Small intestine (tissue), 7 donors: ENCODE results near the gene CHRNE. TPM values are rescaled to one million over a fixed set of nuclear protein-coding genes. Genes with fewer than 3 reads are reported as not detected.

Source experiments
- DNase-seq, 2 donors: peaks; one replicate each; pipeline versions ENCODE4 v3.0.0 to v3.0.0-alpha.2; 2013
- FAIRE-seq: peaks from 2 replicates; lab custom pipeline; 2012; peaks lifted over from hg19 to GRCh38; lab: Jason Lieb, UNC
- H3K27ac ChIP-seq, 3 donors: one replicate each; pipeline ENCODE4 v1.5.1; 2013; ENCODE audit warnings: low read length in 2 of 3, mild to moderate bottlenecking in 2 of 3, control low read depth in 1 of 3, inconsistent platforms in 1 of 3, low read depth in 1 of 3, moderate library complexity in 1 of 3
- H3K27me3 ChIP-seq, 3 donors: one replicate each; pipeline ENCODE4 v1.6.1; 2013; ENCODE audit warnings: low read length in 3 of 3, inconsistent platforms in 1 of 3; ENCODE audit not compliant: control insufficient read depth in 3 of 3, insufficient read depth in 3 of 3
- H3K36me3 ChIP-seq, 3 donors: one replicate each; pipeline ENCODE4 v1.6.1; 2013; ENCODE audit warnings: low read length in 3 of 3, inconsistent platforms in 1 of 3, low read depth in 1 of 3, mild to moderate bottlenecking in 1 of 3, moderate library complexity in 1 of 3; ENCODE audit not compliant: control insufficient read depth in 3 of 3, insufficient read depth in 2 of 3
- H3K4me1 ChIP-seq, 3 donors: one replicate each; pipeline ENCODE4 v1.6.1; 2013; ENCODE audit warnings: low read length in 2 of 3, inconsistent platforms in 1 of 3, low read depth in 1 of 3, mild to moderate bottlenecking in 1 of 3, moderate library complexity in 1 of 3; ENCODE audit not compliant: control insufficient read depth in 3 of 3, insufficient read depth in 2 of 3
- H3K4me3 ChIP-seq, 3 donors: one replicate each; pipeline ENCODE4 v1.5.1; 2013; ENCODE audit warnings: low read length in 3 of 3, control low read depth in 1 of 3, inconsistent platforms in 1 of 3, low read depth in 1 of 3, mild to moderate bottlenecking in 1 of 3, moderate library complexity in 1 of 3
- H3K9me3 ChIP-seq, 2 donors: one replicate each; pipeline ENCODE4 v1.6.1; 2013; ENCODE audit warnings: low read depth in 1 of 2, low read length in 1 of 2; ENCODE audit not compliant: control insufficient read depth in 2 of 2, insufficient read depth in 1 of 2
- WGBS, 3 donors: extraction: QIAGEN DNeasy Blood & Tissue Kit; methylation state at CpG; one replicate each; pipeline ENCODE4 v1.1.7; 2013; 5-methylcytosine and 5-hydroxymethylcytosine counted together
- polyA plus RNA-seq, 4 donors: library from polyadenylated mRNA; stranded (reverse) in 3 of 4; unstranded in 1 of 4; fragments of 200-250 nt in 3 of 4; fragments of 120-200 nt in 1 of 4; gene quantifications; one replicate each; pipeline versions ENCODE4 v1.2.1 to v1.2.3, GENCODE V29; 2013
- donor health status: healthy with polysubstance abuse.
- donor health status: control.
- donor health status: control.
- donor health status: Bipolar disorder and iron deficiency.
- donor health status: healthy.

CHRNE gene
- polyA plus RNA-seq, 4 donors = 0.27 to 0.66 (median 0.41) TPM

DNA sequence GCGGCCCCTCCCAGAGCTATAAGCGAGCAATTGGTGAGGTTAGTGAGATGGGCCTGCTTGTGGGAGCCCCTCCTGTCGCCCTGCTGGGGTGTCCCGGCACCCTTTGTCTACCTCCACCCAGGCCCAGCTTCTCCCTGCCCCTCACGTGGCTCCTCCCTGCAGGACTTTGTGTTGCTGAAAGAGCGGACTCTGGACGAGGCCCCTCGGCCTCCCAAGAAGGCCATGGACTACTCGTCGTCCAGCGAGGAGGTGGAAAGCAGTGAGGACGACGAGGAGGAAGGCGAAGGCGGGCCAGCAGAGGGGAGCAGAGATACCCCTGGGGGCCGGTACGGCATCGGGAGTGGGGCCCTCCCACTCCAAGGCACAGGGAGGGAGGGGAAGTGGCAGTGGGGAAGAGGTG lies 9.6 kb downstream of the CHRNE start:
- Histone ChIP-seq H3K36me3 (peaks cover 25 to 98% (median 38%) of the 10 kb centered on the region in 3 donors), H3K27me3 (no peaks in the 10 kb centered on the region), H3K4me3 (peak overlapping the region in 1 of 3 donors; percentile 7), H3K27ac (peak overlapping the region in 1 of 3 donors; percentile 46), H3K4me1 (peaks cover 0 to 6% (median 0%) of the 10 kb centered on the region in 3 donors), H3K9me3 (no peaks in the 10 kb centered on the region)
- DNase-seq = peak in 1 of 2 donors; percentile 61
- FAIRE-seq = no peak
- WGBS, 3 donors = 87 to 91% (median 89%) methylated on average over 16 to 18 of the region's 18 CpGs

DNA sequence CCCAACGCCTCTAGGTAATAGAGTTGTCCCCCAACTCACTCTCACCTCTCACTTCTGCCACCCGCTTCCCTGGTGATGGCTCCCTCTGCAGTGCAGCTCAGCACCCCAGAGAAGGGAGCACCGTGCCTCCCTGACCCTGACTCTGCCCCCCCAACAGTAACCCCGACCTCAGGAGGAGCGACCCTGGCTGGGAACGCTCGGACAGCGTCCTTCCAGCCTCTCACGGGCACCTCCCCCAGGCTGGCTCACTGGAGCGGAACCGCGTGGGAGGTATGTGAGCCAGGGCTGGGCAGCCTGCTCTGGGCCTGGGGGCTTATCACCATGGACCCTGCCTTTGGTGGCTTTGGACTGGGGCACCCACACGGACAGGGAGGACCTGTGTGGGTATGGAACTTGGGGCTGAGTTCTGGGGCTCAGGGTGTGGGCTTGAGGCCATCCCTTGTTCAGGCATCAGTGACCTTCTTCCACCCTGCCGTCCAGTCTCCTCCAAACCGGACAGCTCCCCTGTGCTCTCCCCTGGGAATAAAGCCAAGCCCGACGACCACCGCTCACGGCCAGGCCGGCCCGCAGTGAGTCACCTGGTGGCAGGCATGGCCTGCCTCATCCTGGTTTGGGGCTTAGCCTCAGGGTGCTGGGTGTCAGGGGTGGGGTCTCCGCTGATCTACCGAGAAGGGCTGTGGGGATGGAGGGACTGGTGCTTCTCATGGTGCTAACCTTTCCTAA lies 10.2 kb downstream of the CHRNE start:
- WGBS, 3 donors = 88 to 93% (median 90%) methylated on average over 23 of the region's 23 CpGs
- Histone ChIP-seq H3K9me3 (no peaks in the 10 kb centered on the region), H3K27me3 (no peaks in the 10 kb centered on the region), H3K4me1 (peaks cover 0 to 6% (median 0%) of the 10 kb centered on the region in 3 donors), H3K27ac (peak overlapping the region in 1 of 3 donors; percentile 46), H3K4me3 (no peak overlapping the region), H3K36me3 (peaks cover 25 to 99% (median 39%) of the 10 kb centered on the region in 3 donors)
- FAIRE-seq = no peak
- no peak for DNase-seq

DNA sequence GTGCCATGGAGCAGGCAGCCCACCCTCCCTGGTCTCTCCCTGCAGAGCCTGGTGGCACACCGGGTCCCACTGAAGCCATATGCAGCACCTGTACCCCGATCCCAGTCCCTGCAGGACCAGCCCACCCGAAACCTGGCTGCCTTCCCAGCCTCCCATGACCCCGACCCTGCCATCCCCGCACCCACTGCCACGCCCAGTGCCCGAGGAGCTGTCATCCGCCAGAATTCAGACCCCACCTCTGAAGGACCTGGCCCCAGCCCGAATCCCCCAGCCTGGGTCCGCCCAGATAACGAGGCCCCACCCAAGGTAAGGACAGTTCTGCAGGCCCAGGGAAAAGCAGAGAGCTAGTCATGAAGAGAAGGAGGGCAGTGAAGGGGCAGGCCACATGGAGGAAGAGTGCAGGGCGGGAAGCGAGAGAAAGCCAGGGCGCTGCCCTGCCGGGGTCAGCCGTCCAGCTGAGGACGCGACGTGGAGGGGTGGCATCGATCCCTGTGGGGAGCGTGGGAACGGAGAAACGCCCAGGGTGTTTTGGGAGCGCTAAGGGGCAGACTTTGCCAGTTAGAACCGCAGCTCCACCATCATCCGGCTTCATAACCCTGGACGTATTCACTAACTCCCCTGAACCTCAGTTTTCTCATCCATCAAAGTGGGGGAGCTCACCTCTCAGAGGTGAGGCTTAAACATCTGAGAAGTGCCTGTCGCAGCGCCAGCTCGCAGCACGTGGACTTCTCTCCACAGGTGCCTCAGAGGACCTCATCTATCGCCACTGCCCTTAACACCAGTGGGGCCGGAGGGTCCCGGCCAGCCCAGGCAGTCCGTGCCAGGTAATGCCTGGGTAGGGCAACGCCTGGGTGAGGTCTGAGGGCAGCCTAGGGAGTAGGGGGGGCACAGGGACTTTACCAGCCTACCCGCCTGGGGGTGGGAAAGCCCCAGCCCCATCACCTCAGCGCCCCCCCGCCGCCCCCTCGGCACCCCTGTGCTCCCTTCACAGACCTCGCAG lies 11.2 kb downstream of the CHRNE start:
- no peaks in the 10 kb centered on the region for H3K9me3 ChIP-seq
- H3K4me3 ChIP-seq = no peak overlapping the region
- H3K36me3 ChIP-seq = peaks cover 25 to 99% (median 43%) of the 10 kb centered on the region in 3 donors
- no peaks in the 10 kb centered on the region for H3K27me3 ChIP-seq
- FAIRE-seq = no peak
- H3K27ac ChIP-seq = no peak overlapping the region
- DNase-seq = no peak
- 89 to 92% (median 90%) methylated on average over 40 to 42 of the region's 42 CpGs for WGBS, 3 donors
- peaks cover 0 to 6% (median 0%) of the 10 kb centered on the region in 3 donors for H3K4me1 ChIP-seq

DNA sequence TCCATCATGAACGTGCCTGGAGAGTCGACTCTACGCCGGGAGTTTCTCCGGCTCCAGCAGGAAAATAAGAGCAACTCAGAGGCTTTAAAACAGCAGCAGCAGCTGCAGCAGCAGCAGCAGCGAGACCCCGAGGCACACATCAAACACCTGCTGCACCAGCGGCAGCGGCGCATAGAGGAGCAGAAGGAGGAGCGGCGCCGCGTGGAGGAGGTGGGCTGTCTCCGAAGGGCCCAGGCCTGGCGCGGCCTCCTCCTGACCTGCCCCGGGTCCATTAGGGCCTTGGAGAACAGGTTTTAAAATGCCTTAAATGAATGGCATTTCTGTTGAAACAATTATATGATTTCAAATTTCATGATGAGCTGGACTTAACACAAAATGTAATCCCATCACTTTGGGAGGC lies 15.3 kb downstream of the CHRNE start:
- Histone ChIP-seq H3K27me3 (no peaks in the 10 kb centered on the region), H3K27ac (no peak overlapping the region), H3K4me1 (peaks cover 0 to 1% (median 0%) of the 10 kb centered on the region in 3 donors), H3K4me3 (no peak overlapping the region), H3K36me3 (peaks cover 8 to 95% (median 51%) of the 10 kb centered on the region in 3 donors), H3K9me3 (no peaks in the 10 kb centered on the region)
- DNase-seq (no peak), FAIRE-seq (no peak)
- WGBS, 3 donors = 91 to 94% (median 93%) methylated on average over 18 of the region's 18 CpGs

DNA sequence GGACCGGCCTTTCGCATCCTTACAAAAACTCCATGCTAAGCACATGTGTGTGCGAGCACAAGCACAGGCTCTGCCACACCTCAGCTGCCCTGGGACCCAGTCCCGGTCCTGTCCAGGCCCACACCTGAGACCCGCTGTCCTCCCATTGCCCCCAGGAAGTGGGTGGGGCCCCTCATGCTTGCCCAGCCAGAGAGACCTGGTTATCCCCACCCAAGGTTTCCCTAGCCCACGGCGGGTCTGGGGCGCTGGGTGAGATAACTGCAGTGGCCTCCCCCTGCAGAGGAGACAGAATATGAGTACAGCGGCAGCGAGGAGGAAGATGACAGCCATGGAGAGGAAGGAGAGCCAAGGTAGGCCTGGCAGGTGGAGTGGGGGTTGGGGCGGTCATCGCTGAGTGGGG lies 16.1 kb downstream of the CHRNE start:
- H3K27me3 ChIP-seq = no peaks in the 10 kb centered on the region
- H3K4me3 ChIP-seq = no peak overlapping the region
- no peak for FAIRE-seq
- H3K27ac ChIP-seq = no peak overlapping the region
- no peaks in the 10 kb centered on the region for H3K4me1 ChIP-seq
- WGBS, 3 donors = 93% methylated on average over 12 of the region's 12 CpGs
- no peaks in the 10 kb centered on the region for H3K9me3 ChIP-seq
- no peak for DNase-seq
- peaks cover 4 to 94% (median 50%) of the 10 kb centered on the region in 3 donors for H3K36me3 ChIP-seq

DNA sequence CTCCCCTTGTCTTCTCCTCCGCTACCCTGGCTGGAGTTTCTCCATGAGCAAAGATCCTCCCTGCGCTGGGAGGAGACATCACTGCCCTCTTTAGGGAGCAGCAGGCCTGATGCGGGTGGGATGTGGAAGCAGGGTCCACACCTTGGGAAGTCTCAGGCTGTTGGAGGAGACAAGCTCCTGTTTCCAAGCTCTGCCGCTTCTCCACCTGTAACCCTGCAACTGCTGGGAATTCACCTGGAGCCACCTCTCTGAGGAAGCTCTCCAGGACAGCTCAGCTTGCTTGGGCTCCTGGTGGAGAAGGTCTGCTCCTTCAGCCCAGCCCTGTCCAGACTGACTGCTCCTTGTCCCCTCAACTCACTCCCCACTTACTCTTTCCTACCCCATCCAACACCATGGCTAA lies 18.4 kb downstream of the CHRNE start:
- H3K27me3 ChIP-seq = no peaks in the 10 kb centered on the region
- no peaks in the 10 kb centered on the region for H3K9me3 ChIP-seq
- FAIRE-seq (no peak), DNase-seq (no peak)
- no peak overlapping the region for H3K27ac ChIP-seq
- H3K4me3 ChIP-seq = no peak overlapping the region
- H3K4me1 ChIP-seq = no peaks in the 10 kb centered on the region
- WGBS, 3 donors = 95 to 98% (median 96%) methylated on average over 4 of the region's 4 CpGs
- peaks cover 2 to 91% (median 34%) of the 10 kb centered on the region in 3 donors for H3K36me3 ChIP-seq

DNA sequence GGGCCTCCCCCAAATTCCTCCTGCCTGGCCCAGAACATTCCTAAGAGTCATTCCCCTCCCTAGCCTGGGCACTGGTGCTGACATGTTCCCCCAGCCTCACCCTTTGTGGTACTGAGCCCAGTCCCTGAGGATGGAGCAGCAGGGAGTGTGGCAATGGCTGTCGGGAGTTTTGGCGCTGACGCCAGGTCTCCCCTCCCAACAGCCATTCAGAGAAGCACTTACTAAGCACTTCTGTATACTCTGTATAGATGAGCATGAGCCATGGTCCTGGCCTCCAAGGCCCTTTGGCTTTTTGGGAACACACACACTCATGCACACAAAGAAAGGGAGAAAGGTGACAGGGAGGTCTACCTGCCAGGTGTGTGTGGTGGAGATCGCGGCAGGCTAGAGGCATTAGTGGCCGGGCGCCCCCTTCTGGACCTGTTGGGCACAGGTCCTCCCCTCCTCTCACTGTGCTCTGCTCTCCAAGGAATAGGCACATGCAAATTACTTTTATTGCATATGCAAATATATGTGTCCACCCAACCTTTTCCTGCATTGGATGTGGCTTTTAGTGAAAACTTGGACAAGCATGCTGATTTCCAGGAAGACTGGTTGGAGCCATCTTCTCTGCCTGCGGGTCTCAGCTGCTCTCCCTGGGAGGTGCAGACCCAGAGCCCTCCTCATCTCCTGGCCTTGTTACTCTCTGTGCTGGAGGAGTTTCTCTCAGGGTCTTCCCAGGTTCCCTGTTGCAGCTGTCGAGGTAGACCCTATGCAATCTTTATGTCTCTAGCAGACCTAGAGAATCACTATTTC lies 20.9 kb downstream of the CHRNE start:
- peaks cover 7 to 87% (median 30%) of the 10 kb centered on the region in 3 donors for H3K36me3 ChIP-seq
- no peaks in the 10 kb centered on the region for H3K4me1 ChIP-seq
- H3K27ac ChIP-seq = no peak overlapping the region
- 38 to 46% (median 43%) methylated on average over 9 of the region's 9 CpGs for WGBS, 3 donors
- FAIRE-seq (no peak), DNase-seq (peak; percentile 79 to 85)
- H3K4me3 ChIP-seq = no peak overlapping the region
- H3K9me3 ChIP-seq = no peaks in the 10 kb centered on the region
- H3K27me3 ChIP-seq = no peaks in the 10 kb centered on the region
